SU-DHL-6 (cell line): ENCODE results near the gene PRKCZ.
"Not testable (repeated sequence)": the region's sequence is repeated elsewhere in the genome, so short reads cannot be mapped to it uniquely, and the experiment has no call there.

Source experiments
- H2AFZ ChIP-seq: fragments of 200-600 bp; sonication (generic); 2 replicates; pipeline ENCODE4 v1.6.1; 2014; ENCODE audit warnings: low read depth, mild to moderate bottlenecking, moderate library complexity, mixed read lengths, antibody characterized with exemption, low read length; ENCODE audit not compliant: severe bottlenecking
- H3F3A ChIP-seq: fragments of 200-600 bp; shearing (Covaris generic); 2 replicates; pipeline ENCODE4 v1.6.0; 2016; ENCODE audit warnings: antibody characterized with exemption, mild to moderate bottlenecking; ENCODE audit not compliant: insufficient read depth
- H3K27ac ChIP-seq: fragments of 200-600 bp; sonication (generic); 2 replicates; pipeline ENCODE4 v1.5.1; 2016; ENCODE audit warnings: low read depth, mild to moderate bottlenecking, low read length, moderate library complexity, mixed read lengths
- H3K27me3 ChIP-seq: fragments of 200-600 bp; sonication (generic), shearing (Covaris generic); 2 replicates; pipeline ENCODE4 v1.6.0; 2014; ENCODE audit warnings: mild to moderate bottlenecking, low read length
- H3K36me3 ChIP-seq: fragments of 200-600 bp; sonication (generic); 2 replicates; pipeline ENCODE4 v1.6.1; 2014; ENCODE audit warnings: mild to moderate bottlenecking, low read length, mixed read lengths
- H3K4me2 ChIP-seq: fragments of 300-600, 200-600 bp; shearing (Covaris generic), sonication (generic); 2 replicates; pipeline ENCODE4 v1.6.0; 2014; ENCODE audit warnings: low read length, low read depth, mild to moderate bottlenecking; ENCODE audit not compliant: poor library complexity, severe bottlenecking
- H3K4me3 ChIP-seq: fragments of 200-600 bp; sonication (generic); 2 replicates; pipeline ENCODE4 v1.5.1; 2014; ENCODE audit warnings: antibody characterized with exemption, low read length, mild to moderate bottlenecking, mixed read lengths; ENCODE audit not compliant: insufficient read depth, poor library complexity, severe bottlenecking
- H3K79me2 ChIP-seq: fragments of 200-600 bp; sonication (generic); 2 replicates; pipeline ENCODE4 v1.6.1; 2014; ENCODE audit warnings: mild to moderate bottlenecking, low read length, moderate library complexity; ENCODE audit not compliant: insufficient read depth
- H3K9ac ChIP-seq: fragments of 200-600 bp; sonication (generic); 2 replicates; pipeline ENCODE4 v1.7.0; 2014; ENCODE audit warnings: mild to moderate bottlenecking, low read length
- H3K9me2 ChIP-seq: fragments of 200-600 bp; sonication (generic); replicated peaks from 2 replicates; pipeline ENCODE4 v1.6.1; 2014; ENCODE audit warnings: low read length; ENCODE audit not compliant: insufficient read depth
- H3K9me3 ChIP-seq: fragments of 200-600 bp; sonication (generic); 2 replicates; pipeline ENCODE4 v1.6.1; 2014; ENCODE audit warnings: low read length, mixed read lengths; ENCODE audit not compliant: insufficient read depth
- H4K20me1 ChIP-seq: fragments of 200-600 bp; sonication (generic); 2 replicates; pipeline ENCODE4 v1.6.1; 2014; ENCODE audit warnings: low read depth, mild to moderate bottlenecking, antibody characterized with exemption, low read length, moderate library complexity, mixed read lengths
- EZH2phosphoT487 ChIP-seq: fragments of 200-600 bp; sonication (generic), shearing (Covaris generic); conservative IDR thresholded peaks from 2 replicates; pipeline ENCODE4 v1.6.1; 2018; ENCODE audit warnings: mild to moderate bottlenecking, antibody characterized with exemption, low read length, moderate library complexity, mixed read lengths
- TF ChIP-seq, protein P1 (sequence below): fragments of 200-600 bp; sonication (generic); IDR thresholded peaks from one replicate; pipeline ENCODE4 v1.5.1; 2017; ENCODE audit warnings: antibody characterized with exemption, mild to moderate bottlenecking, low read length, moderate library complexity; ENCODE audit not compliant: insufficient read depth, poor library complexity, severe bottlenecking

PRKCZ gene

DNA sequence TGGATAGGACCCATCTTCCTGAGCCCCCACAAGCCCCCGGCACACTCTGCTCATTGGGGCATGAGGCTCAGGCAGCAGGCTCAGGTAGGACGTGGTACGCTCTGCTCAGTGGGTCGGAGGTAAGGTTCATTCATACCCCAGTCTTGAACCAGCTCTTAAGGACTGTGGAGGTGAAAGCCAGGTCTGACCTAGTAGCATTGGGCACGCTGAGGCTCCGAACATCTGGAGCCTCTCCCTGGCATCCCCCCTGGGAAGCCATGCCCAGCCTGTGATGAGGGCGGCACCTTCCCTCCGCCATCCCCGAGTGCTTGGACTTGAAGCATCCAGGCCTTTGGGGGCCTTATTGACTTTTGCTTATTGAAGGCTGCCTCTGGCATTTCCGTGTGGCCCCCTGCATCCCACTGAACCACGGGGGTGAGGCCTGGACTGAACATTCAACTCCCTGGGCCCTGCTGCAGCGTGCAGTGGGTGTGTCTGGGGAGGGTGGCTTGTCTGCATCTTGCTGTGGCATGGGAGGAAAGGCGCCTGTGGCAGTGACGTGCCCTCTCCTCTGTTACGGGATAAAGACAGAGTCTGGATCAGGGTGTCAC, 94.4 kb downstream of the PRKCZ start:
- H3K27me3 ChIP-seq = no peaks in the 10 kb centered on the region
- no peak overlapping the region for H3K4me3 ChIP-seq
- H3K27ac ChIP-seq = no peak overlapping the region
- H3K79me2 ChIP-seq = no peaks in the 10 kb centered on the region
- no peaks in the 10 kb centered on the region for H3K9me2 ChIP-seq
- no peaks in the 10 kb centered on the region for H3K36me3 ChIP-seq
- H3F3A ChIP-seq = no peaks in the 10 kb centered on the region
- TF ChIP-seq, protein P1, sequence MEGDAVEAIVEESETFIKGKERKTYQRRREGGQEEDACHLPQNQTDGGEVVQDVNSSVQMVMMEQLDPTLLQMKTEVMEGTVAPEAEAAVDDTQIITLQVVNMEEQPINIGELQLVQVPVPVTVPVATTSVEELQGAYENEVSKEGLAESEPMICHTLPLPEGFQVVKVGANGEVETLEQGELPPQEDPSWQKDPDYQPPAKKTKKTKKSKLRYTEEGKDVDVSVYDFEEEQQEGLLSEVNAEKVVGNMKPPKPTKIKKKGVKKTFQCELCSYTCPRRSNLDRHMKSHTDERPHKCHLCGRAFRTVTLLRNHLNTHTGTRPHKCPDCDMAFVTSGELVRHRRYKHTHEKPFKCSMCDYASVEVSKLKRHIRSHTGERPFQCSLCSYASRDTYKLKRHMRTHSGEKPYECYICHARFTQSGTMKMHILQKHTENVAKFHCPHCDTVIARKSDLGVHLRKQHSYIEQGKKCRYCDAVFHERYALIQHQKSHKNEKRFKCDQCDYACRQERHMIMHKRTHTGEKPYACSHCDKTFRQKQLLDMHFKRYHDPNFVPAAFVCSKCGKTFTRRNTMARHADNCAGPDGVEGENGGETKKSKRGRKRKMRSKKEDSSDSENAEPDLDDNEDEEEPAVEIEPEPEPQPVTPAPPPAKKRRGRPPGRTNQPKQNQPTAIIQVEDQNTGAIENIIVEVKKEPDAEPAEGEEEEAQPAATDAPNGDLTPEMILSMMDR = no peak
- TF ChIP-seq EZH2phosphoT487 = no peak
- no peaks in the 10 kb centered on the region for H3K9me3 ChIP-seq
- H3K9ac ChIP-seq = no peak overlapping the region
- H3K4me2 ChIP-seq = no peak overlapping the region
- H4K20me1 ChIP-seq = no peaks in the 10 kb centered on the region
- no peak overlapping the region for H2AFZ ChIP-seq

DNA sequence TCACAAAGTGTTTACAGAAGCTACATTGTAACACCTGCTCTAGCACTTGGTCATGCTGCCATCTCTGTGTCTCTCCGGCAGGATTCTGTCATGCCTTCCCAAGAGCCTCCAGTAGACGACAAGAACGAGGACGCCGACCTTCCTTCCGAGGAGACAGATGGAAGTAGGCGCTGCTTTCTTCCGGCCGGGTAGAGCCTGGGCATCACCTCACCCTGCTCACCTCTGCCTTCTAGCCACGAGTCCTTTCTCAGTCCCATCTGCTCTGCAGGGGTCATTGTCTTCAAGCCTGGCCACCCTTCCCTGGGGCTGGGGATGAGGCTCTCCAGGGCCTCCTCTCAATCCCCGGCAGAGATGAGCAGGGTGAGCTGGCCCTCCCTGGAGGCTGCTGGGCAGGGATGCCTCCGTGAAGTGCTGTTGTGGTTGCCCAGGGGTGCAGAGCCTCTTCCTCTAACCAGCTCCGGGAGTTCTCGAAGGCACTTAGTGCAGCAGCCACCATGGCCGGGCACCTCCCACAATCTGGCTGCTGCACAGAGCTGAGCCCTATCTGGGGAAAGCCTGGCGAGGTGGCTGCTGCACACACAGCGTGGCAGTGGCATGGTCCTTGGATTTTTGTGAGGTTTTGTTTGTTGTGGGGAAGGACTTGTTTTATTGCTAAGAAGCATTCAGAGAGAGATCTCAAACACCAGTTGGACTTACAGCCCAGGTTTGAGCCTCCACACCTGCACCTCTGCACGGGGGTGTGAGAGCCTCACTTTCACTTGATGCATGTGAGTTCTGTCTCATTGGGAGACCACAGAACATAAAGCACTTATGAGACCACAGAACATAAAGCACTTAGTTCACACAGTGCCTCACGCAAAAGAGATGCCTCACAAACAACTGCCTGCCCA, 96.0 kb downstream of the PRKCZ start:
- H3F3A ChIP-seq = no peaks in the 10 kb centered on the region
- no peaks in the 10 kb centered on the region for H3K27me3 ChIP-seq
- H3K4me2 ChIP-seq = no peak overlapping the region
- no peaks in the 10 kb centered on the region for H3K79me2 ChIP-seq
- no peaks in the 10 kb centered on the region for H4K20me1 ChIP-seq
- no peak overlapping the region for H3K9ac ChIP-seq
- no peak overlapping the region for H3K4me3 ChIP-seq
- TF ChIP-seq, protein P1 = no peak
- TF ChIP-seq EZH2phosphoT487 = no peak
- H3K27ac ChIP-seq = no peak overlapping the region
- no peaks in the 10 kb centered on the region for H3K9me2 ChIP-seq
- no peaks in the 10 kb centered on the region for H3K36me3 ChIP-seq
- H2AFZ ChIP-seq = no peak overlapping the region
- H3K9me3 ChIP-seq = no peaks in the 10 kb centered on the region

DNA sequence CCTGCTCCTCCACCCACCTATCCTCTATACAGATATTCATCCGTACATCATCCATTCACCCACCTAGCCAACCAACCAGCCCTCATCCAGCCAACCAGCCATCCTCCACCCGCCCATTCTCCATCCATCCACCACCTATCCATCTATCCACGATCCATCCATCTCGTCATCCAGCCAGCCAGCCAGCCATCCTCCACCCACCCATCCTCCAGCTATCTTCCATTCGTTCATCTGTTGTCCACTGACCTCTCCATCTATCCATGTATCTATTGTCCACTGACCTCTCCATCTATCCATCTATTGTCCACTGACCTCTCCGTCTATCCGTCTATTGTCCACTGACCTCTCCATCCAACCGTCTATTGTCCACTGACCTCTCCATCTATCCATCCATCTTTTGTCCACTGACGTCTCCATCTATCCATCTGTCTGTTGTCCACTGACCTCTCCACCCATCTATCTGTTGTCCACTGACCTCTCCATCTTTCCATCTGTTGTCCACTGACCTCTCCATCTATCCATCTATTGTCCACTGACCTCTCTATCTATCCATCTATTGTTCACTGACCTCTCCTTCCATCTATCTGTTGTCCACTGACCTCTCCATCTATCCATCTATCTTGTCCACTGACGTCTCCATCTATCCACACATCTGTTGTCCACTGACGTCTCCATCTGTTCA, 96.8 kb downstream of the PRKCZ start:
- H3K9me3 ChIP-seq = no peaks in the 10 kb centered on the region
- no peak overlapping the region for H3K4me2 ChIP-seq
- H4K20me1 ChIP-seq = no peaks in the 10 kb centered on the region
- no peaks in the 10 kb centered on the region for H3F3A ChIP-seq
- H3K4me3 ChIP-seq = no peak overlapping the region
- no peaks in the 10 kb centered on the region for H3K9me2 ChIP-seq
- H3K9ac ChIP-seq = no peak overlapping the region
- no peak overlapping the region for H2AFZ ChIP-seq
- no peaks in the 10 kb centered on the region for H3K36me3 ChIP-seq
- no peaks in the 10 kb centered on the region for H3K27me3 ChIP-seq
- TF ChIP-seq EZH2phosphoT487 = no peak
- TF ChIP-seq, protein P1 = no peak
- H3K79me2 ChIP-seq = no peaks in the 10 kb centered on the region
- H3K27ac ChIP-seq = no peak overlapping the region

DNA sequence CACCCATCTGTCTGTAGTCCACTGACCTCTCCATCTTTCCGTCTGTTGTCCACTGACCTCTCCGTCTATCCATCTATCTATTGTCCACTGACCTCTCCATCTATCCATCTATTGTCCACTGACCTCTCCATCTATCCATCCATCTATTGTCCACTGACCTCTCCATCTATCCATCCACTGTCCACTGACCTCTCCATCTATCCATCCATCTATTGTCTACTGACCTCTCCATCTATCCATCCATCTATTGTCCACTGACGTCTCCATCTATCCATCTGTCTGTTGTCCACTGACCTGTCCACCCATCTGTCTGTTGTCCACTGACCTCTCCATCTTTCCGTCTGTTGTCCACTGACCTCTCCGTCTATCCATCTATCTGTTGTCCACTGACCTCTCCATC, 97.7 kb downstream of the PRKCZ start:
- H3K9me2 ChIP-seq, H3K79me2 ChIP-seq, H2AFZ ChIP-seq, H3K9ac ChIP-seq, H3K4me2 ChIP-seq, H3K4me3 ChIP-seq, H3K9me3 ChIP-seq, H3K27me3 ChIP-seq, H3F3A ChIP-seq, H4K20me1 ChIP-seq, H3K27ac ChIP-seq, H3K36me3 ChIP-seq: not testable (repeated sequence)
